GM18508 (cell line): ENCODE measurements around the gene TSHZ2.

Experiments used
- ATAC-seq: cut with Tn5 transposase; IDR thresholded peaks from one replicate; pipeline ENCODE4 v1.9.1; 2021; ENCODE audit warnings: moderate number of reproducible peaks; ENCODE audit not compliant: insufficient read depth, unreplicated experiment

The TSHZ2 gene

GRCh38 chr20:53263554-53264438 lies 291.6 kb downstream of the TSHZ2 start:
- no peak for ATAC-seq

GRCh38 chr20:53264604-53265003 lies 292.4 kb downstream of the TSHZ2 start:
- no peak for ATAC-seq

- no peak for ATAC-seq
Observed at GRCh38 chr20:53265304-53265875, 293.2 kb downstream of the TSHZ2 start.

GRCh38 chr20:53269380-53269779 lies 297.2 kb downstream of the TSHZ2 start:
- ATAC-seq: no peak

GRCh38 chr20:53270792-53271375 lies 298.7 kb downstream of the TSHZ2 start:
- ATAC-seq: no peak

GRCh38 chr20:53274365-53274764 lies 302.2 kb downstream of the TSHZ2 start:
- ATAC-seq: no peak

GRCh38 chr20:53274807-53275206 lies 302.6 kb downstream of the TSHZ2 start:
- no peak for ATAC-seq

- no peak for ATAC-seq
Observed at GRCh38 chr20:53276143-53276542, 304.0 kb downstream of the TSHZ2 start.

GRCh38 chr20:53278555-53278954 lies 306.4 kb downstream of the TSHZ2 start:
- no peak for ATAC-seq

- ATAC-seq: no peak
Observed at GRCh38 chr20:53279735-53280134, 307.6 kb downstream of the TSHZ2 start.

- ATAC-seq: no peak
Observed at GRCh38 chr20:53281557-53282117, 309.5 kb downstream of the TSHZ2 start.

GRCh38 chr20:53282217-53282955 lies 310.2 kb downstream of the TSHZ2 start:
- no peak for ATAC-seq

GRCh38 chr20:53283011-53283410 lies 310.9 kb downstream of the TSHZ2 start:
- no peak for ATAC-seq

GRCh38 chr20:53283597-53283996 lies 311.4 kb downstream of the TSHZ2 start:
- ATAC-seq: no peak

GRCh38 chr20:53284256-53284655 lies 312.1 kb downstream of the TSHZ2 start:
- no peak for ATAC-seq

- ATAC-seq: no peak
Observed at GRCh38 chr20:53284696-53285095, 312.5 kb downstream of the TSHZ2 start.

GRCh38 chr20:53287357-53288042 lies 315.3 kb downstream of the TSHZ2 start:
- no peak for ATAC-seq

- ATAC-seq: no peak
Observed at GRCh38 chr20:53291548-53291947, 319.4 kb downstream of the TSHZ2 start.

- no peak for ATAC-seq
Observed at GRCh38 chr20:53292347-53292746, 320.2 kb downstream of the TSHZ2 start.

GRCh38 chr20:53294804-53295203 lies 322.6 kb downstream of the TSHZ2 start:
- no peak for ATAC-seq
